ENCODE data around the gene ST8SIA4.

ST8SIA4 gene

GRCh38 chr5:100772006-100772405, 131.1 kb downstream of the ST8SIA4 start:
- no peak for DNase-seq (ENCODE audit: low spot score)
- TF ChIP-seq CTCF (IDR thresholded peaks at IDR 0.05; ENCODE audit: extremely low read depth, missing control alignments), result no peak

- no peak for TF ChIP-seq CTCF (IDR thresholded peaks at IDR 0.05; ENCODE audit: extremely low read depth, missing control alignments)
- no peak for DNase-seq (ENCODE audit: low spot score)
Observed at GRCh38 chr5:100771181-100771580, 131.9 kb downstream of the ST8SIA4 start.

- no peak for DNase-seq (ENCODE audit: low spot score)
- TF ChIP-seq CTCF (IDR thresholded peaks at IDR 0.05; ENCODE audit: extremely low read depth, missing control alignments), result no peak
Observed at GRCh38 chr5:100768221-100768620, 134.9 kb downstream of the ST8SIA4 start.

GRCh38 chr5:100762995-100763394, 140.1 kb downstream of the ST8SIA4 start:
- no peak for TF ChIP-seq CTCF (IDR thresholded peaks at IDR 0.05; ENCODE audit: extremely low read depth, missing control alignments)
- no peak for DNase-seq (ENCODE audit: low spot score)

GRCh38 chr5:100762108-100762507, 141.0 kb downstream of the ST8SIA4 start:
- TF ChIP-seq CTCF (IDR thresholded peaks at IDR 0.05; ENCODE audit: extremely low read depth, missing control alignments), result no peak
- no peak for DNase-seq (ENCODE audit: low spot score)

GRCh38 chr5:100761192-100761591, 141.9 kb downstream of the ST8SIA4 start:
- no peak for TF ChIP-seq CTCF (IDR thresholded peaks at IDR 0.05; ENCODE audit: extremely low read depth, missing control alignments)
- no peak for DNase-seq (ENCODE audit: low spot score)

- TF ChIP-seq CTCF (IDR thresholded peaks at IDR 0.05; ENCODE audit: extremely low read depth, missing control alignments), result no peak
Observed at GRCh38 chr5:100760688-100761087, 142.4 kb downstream of the ST8SIA4 start.

More at GRCh38 chr5:100760688-100761087, 142.4 kb downstream of the ST8SIA4 start:
- no peak for DNase-seq (ENCODE audit: low spot score)
